ENCODE measurements around the gene IMMP2L. TPM values are rescaled to one million over a fixed set of nuclear protein-coding genes. Genes with fewer than 3 reads are reported as not detected.

IMMP2L gene
- total and polyA plus RNA-seq, 2 of the 8 experiments (the other 6 are each of a cell fraction or from before 2014, with no cell fraction given) = 2.3 to 10.1 TPM

DNA sequence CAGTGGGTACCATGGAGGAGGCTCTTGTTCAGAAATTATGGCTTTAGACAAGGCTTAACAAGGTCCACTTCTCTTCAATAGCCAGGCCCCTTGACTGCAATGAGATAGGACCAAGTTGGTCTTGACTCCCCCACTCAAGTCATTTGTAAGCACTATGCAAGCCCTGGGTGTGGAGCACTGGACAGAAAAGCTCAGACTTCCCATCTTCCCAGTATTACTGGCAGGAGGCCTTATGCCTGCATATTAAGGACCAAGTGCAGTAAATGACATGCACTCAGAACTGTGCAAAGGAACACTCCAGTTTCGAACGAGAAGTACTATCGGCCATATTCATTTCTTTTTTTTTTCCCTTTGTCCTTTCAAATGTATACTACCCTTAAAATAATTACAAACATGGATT is 789.7 kb downstream of the IMMP2L start:
- no peak overlapping the region for H2AK5ac ChIP-seq (ENCODE audit: low read depth, low read length)
- no peak overlapping the region for H3K4ac ChIP-seq (replicated peaks; ENCODE audit: insufficient read length, low read depth, low read length)
- no peak overlapping the region for H3K23ac ChIP-seq (ENCODE audit: insufficient read length)
- H2BK15ac ChIP-seq (ENCODE audit: low read length) = no peak overlapping the region
- H3K9ac ChIP-seq (replicated peaks in 1 of 4; ENCODE audit: extremely low read depth in 1 of 4, low read depth in 3 of 4, low read length in 3 of 4) = no peak overlapping the region
- H2BK12ac ChIP-seq (ENCODE audit: low read depth, low read length) = no peak overlapping the region
- ChIA-PET POLR2A (ENCODE audit: partially characterized antibody) (no interaction called here), CTCF (ENCODE audit: partially characterized antibody) (no interaction called here)
- WGBS, 2 experiments (ENCODE audit: extremely low coverage in 1 of 2, insufficient coverage in 1 of 2, insufficient read length in 1 of 2, insufficient replicate concordance in 2 of 2, low coverage in 1 of 2, low lambda C conversion rate in 2 of 2, missing lambda C conversion rate in 1 of 2) = 89% methylated on average over 3 of the region's 3 CpGs; no CpG with 5 or more reads in 1 of the 2 experiments
- no peaks in the 10 kb centered on the region for H3K79me1 ChIP-seq (ENCODE audit: low read depth, low read length)
- no peak overlapping the region for H3K27ac ChIP-seq (ENCODE audit: low read depth, low read length)
- H3K9me3 ChIP-seq (ENCODE audit: insufficient read depth in 2 of 2, low read depth in 1 of 2, low read length in 1 of 2) = no peaks in the 10 kb centered on the region
- no peak overlapping the region for H3K18ac ChIP-seq (ENCODE audit: extremely low read depth, low read length)
- FAIRE-seq = no peak
- no peaks in the 10 kb centered on the region for H3K79me2 ChIP-seq (ENCODE audit: control insufficient read depth in 1 of 2, insufficient read depth in 2 of 2, low read length in 2 of 2)
- H3K36me3 ChIP-seq (ENCODE audit: control insufficient read depth in 2 of 4, insufficient read depth in 4 of 4, low read length in 3 of 4) = no peaks in the 10 kb centered on the region
- no peaks in the 10 kb centered on the region for H3K27me3 ChIP-seq (replicated peaks in 1 of 4; ENCODE audit: control insufficient read depth in 3 of 4, extremely low read depth in 1 of 4, insufficient read depth in 3 of 4, low read length in 3 of 4)
- no peak overlapping the region for H3K4me3 ChIP-seq (ENCODE audit: extremely low read depth in 1 of 4, insufficient read depth in 2 of 4, low read depth in 3 of 4, low read length in 4 of 4)
- no peak overlapping the region for H2BK120ac ChIP-seq (replicated peaks; ENCODE audit: low read depth, low read length)
- H2BK5ac ChIP-seq (ENCODE audit: low read depth, low read length) = no peak overlapping the region
- no peak overlapping the region for H3K4me2 ChIP-seq (ENCODE audit: insufficient read depth in 1 of 2, low read depth in 2 of 2, low read length in 2 of 2)
- H4K5ac ChIP-seq (ENCODE audit: insufficient read length, low read depth, low read length) = no peak overlapping the region
- no peak overlapping the region for H4K91ac ChIP-seq (replicated peaks; ENCODE audit: insufficient read length, low read length)
- no peaks in the 10 kb centered on the region for H3K4me1 ChIP-seq (replicated peaks in 1 of 4; ENCODE audit: control insufficient read depth in 3 of 4, insufficient read depth in 4 of 4, low read length in 3 of 4)
- no peak overlapping the region for H2BK20ac ChIP-seq (ENCODE audit: low read length)
- no peak for DNase-seq (ENCODE audit: low read depth in 1 of 2, low spot score in 2 of 2)
- H3K14ac ChIP-seq (ENCODE audit: insufficient read length) = no peak overlapping the region
- no peak overlapping the region for H3K56ac ChIP-seq (replicated peaks; ENCODE audit: insufficient read length, low read depth, low read length)
- H2AFZ ChIP-seq (ENCODE audit: low read length) = no peak overlapping the region
- TF ChIP-seq HDAC2 (IDR thresholded peaks at IDR 0.05; ENCODE audit: borderline replicate concordance in 1 of 2, low read depth in 2 of 2, low read length in 2 of 2) (no peak), EP300 (IDR thresholded peaks at IDR 0.05; ENCODE audit: borderline replicate concordance in 1 of 2, low read depth in 2 of 2, low read length in 2 of 2) (no peak), GABPA (IDR thresholded peaks at IDR 0.05; ENCODE audit: borderline replicate concordance, insufficient read depth, low read length) (no peak), RXRA (IDR thresholded peaks at IDR 0.05; ENCODE audit: insufficient read depth, low read depth, low read length) (no peak), CHD2 (IDR thresholded peaks at IDR 0.05; ENCODE audit: low read length) (no peak), JUND (IDR thresholded peaks at IDR 0.05; ENCODE audit: low read length) (no peak), TAF1 (IDR thresholded peaks at IDR 0.05; ENCODE audit: low read depth, low read length) (no peak), EZH2 (IDR thresholded peaks at IDR 0.05; ENCODE audit: low read depth, low read length, severe bottlenecking) (no peak), POU5F1 (IDR thresholded peaks at IDR 0.05; ENCODE audit: low read depth, low read length) (no peak), KDM4A (IDR thresholded peaks at IDR 0.05; ENCODE audit: low read depth, low read length, severe bottlenecking) (no peak), SRF (IDR thresholded peaks at IDR 0.05; ENCODE audit: low read depth, low read length) (no peak)
- TF ChIP-seq, protein P1, sequence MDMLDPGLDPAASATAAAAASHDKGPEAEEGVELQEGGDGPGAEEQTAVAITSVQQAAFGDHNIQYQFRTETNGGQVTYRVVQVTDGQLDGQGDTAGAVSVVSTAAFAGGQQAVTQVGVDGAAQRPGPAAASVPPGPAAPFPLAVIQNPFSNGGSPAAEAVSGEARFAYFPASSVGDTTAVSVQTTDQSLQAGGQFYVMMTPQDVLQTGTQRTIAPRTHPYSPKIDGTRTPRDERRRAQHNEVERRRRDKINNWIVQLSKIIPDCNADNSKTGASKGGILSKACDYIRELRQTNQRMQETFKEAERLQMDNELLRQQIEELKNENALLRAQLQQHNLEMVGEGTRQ (IDR thresholded peaks at IDR 0.05; ENCODE audit: low read length) = no peak
- TF ChIP-seq, protein P2, sequence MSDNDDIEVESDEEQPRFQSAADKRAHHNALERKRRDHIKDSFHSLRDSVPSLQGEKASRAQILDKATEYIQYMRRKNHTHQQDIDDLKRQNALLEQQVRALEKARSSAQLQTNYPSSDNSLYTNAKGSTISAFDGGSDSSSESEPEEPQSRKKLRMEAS (IDR thresholded peaks at IDR 0.05) = no peak
- H4K8ac ChIP-seq (ENCODE audit: extremely low read depth, insufficient read depth, low read length) = no peak overlapping the region; the same call in 1 of the 2 replicates
- H3K23me2 ChIP-seq (ENCODE audit: low read depth, low read length) = no peaks in the 10 kb centered on the region
- no peaks in the 10 kb centered on the region for H4K20me1 ChIP-seq (replicated peaks in 1 of 2; ENCODE audit: control insufficient read depth in 1 of 2, insufficient read depth in 2 of 2, low read length in 2 of 2)

Measured in H1 (cell line).